GM06990 (cell line): ENCODE data around the gene AKAP13.

Experiments
- DNase-seq: peaks from one replicate; pipeline ENCODE4 v3.0.0-alpha.2; 2011; ENCODE audit not compliant: insufficient read length; ENCODE audit errors: extremely low read depth
- H3K27me3 ChIP-seq: replicated peaks from 2 replicates; pipeline ENCODE4 v1.6.0; 2011; ENCODE audit warnings: low read length; ENCODE audit not compliant: control insufficient read depth, insufficient read depth
- H3K36me3 ChIP-seq: 2 replicates; pipeline ENCODE4 v1.5.1; 2011; ENCODE audit warnings: low read length; ENCODE audit not compliant: control insufficient read depth, insufficient read depth
- H3K4me3 ChIP-seq: replicated peaks from 2 replicates; pipeline ENCODE4 v1.5.1; 2011; ENCODE audit warnings: low read depth, mild to moderate bottlenecking, control low read depth, low read length
- CTCF ChIP-seq: IDR thresholded peaks from 2 replicates; pipeline ENCODE4 v1.5.1; 2011; ENCODE audit warnings: low read length, control low read depth, mild to moderate bottlenecking, inconsistent platforms; ENCODE audit not compliant: insufficient read depth, poor library complexity, severe bottlenecking

The AKAP13 gene

GRCh38 chr15:85642693-85643066 is 262.3 kb downstream of the AKAP13 start:
- no peak overlapping the region for H3K4me3 ChIP-seq
- TF ChIP-seq CTCF = no peak
- H3K36me3 ChIP-seq = peaks cover 4% of the 10 kb centered on the region

GRCh38 chr15:85646538-85647091 is 266.2 kb downstream of the AKAP13 start:
- H3K36me3 ChIP-seq = peaks cover 4% of the 10 kb centered on the region
- TF ChIP-seq CTCF = no peak
- H3K4me3 ChIP-seq = no peak overlapping the region
- peak; percentile 61 for DNase-seq
- H3K27me3 ChIP-seq = no peaks in the 10 kb centered on the region

More at GRCh38 chr15:85642693-85643066, 262.3 kb downstream of the AKAP13 start:
- no peaks in the 10 kb centered on the region for H3K27me3 ChIP-seq
- no peak for DNase-seq

GRCh38 chr15:85649372-85649771 is 269.0 kb downstream of the AKAP13 start:
- no peak overlapping the region for H3K4me3 ChIP-seq
- no peaks in the 10 kb centered on the region for H3K27me3 ChIP-seq
- peak; percentile 43 for DNase-seq
- H3K36me3 ChIP-seq = peaks cover 4% of the 10 kb centered on the region
- no peak for TF ChIP-seq CTCF

- Histone ChIP-seq H3K4me3 (no peak overlapping the region), H3K27me3 (no peaks in the 10 kb centered on the region), H3K36me3 (peaks cover 9% of the 10 kb centered on the region)
- TF ChIP-seq CTCF = no peak
- DNase-seq = no peak
Measured at GRCh38 chr15:85651548-85651947, 271.1 kb downstream of the AKAP13 start.

GRCh38 chr15:85652457-85652856 is 272.1 kb downstream of the AKAP13 start:
- no peak overlapping the region for H3K4me3 ChIP-seq
- H3K27me3 ChIP-seq = no peaks in the 10 kb centered on the region
- TF ChIP-seq CTCF = no peak
- peaks cover 7% of the 10 kb centered on the region for H3K36me3 ChIP-seq
- DNase-seq = no peak

- no peak for DNase-seq
- Histone ChIP-seq H3K36me3 (peaks cover 7% of the 10 kb centered on the region), H3K4me3 (no peak overlapping the region), H3K27me3 (no peaks in the 10 kb centered on the region)
- TF ChIP-seq CTCF = no peak
Measured at GRCh38 chr15:85657132-85657531, 276.7 kb downstream of the AKAP13 start.
